Skeletal muscle satellite cell (primary cell): ENCODE results near the gene PTOV1.

Experiments used
- H3K27me3 ChIP-seq: 2 replicates; pipeline ENCODE4 v1.7.0; 2013; ENCODE audit warnings: low read length; ENCODE audit not compliant: control insufficient read depth, insufficient read depth
- H3K36me3 ChIP-seq: 2 replicates; pipeline ENCODE4 v1.7.0; 2013; ENCODE audit warnings: mild to moderate bottlenecking, control low read depth, low read length; ENCODE audit not compliant: insufficient read depth
- H3K4me1 ChIP-seq: 2 replicates; pipeline ENCODE4 v1.7.0; 2013; ENCODE audit warnings: low read length; ENCODE audit not compliant: control insufficient read depth, insufficient read depth
- H3K4me2 ChIP-seq: 2 replicates; pipeline ENCODE4 v1.7.0; 2013; ENCODE audit warnings: mild to moderate bottlenecking, low read length
- H3K4me3 ChIP-seq: 2 replicates; pipeline ENCODE4 v1.7.0; 2013; ENCODE audit warnings: low read length
- H3K9ac ChIP-seq: 2 replicates; pipeline ENCODE4 v1.7.0; 2013; ENCODE audit warnings: mild to moderate bottlenecking, low read depth, low read length, moderate library complexity
- H3K9me3 ChIP-seq: replicated peaks from 2 replicates; pipeline ENCODE4 v1.7.0; 2013; ENCODE audit warnings: mild to moderate bottlenecking, control low read depth, low read length

Gene PTOV1

GRCh38 chr19:49837009-49837310 is 14.0 kb upstream of the PTOV1 start:
- Histone ChIP-seq H3K27me3 (no peaks in the 10 kb centered on the region), H3K9me3 (no peaks in the 10 kb centered on the region), H3K36me3 (peaks cover 79% of the 10 kb centered on the region), H3K4me1 (peaks cover 9% of the 10 kb centered on the region), H3K9ac (no peak overlapping the region), H3K4me3 (no peak overlapping the region), H3K4me2 (no peak overlapping the region)

- no peak overlapping the region for H3K9ac ChIP-seq
- no peaks in the 10 kb centered on the region for H3K9me3 ChIP-seq
- no peaks in the 10 kb centered on the region for H3K27me3 ChIP-seq
- no peak overlapping the region for H3K4me3 ChIP-seq
- peaks cover 74% of the 10 kb centered on the region for H3K36me3 ChIP-seq
- H3K4me1 ChIP-seq = peaks cover 4% of the 10 kb centered on the region
- H3K4me2 ChIP-seq = no peak overlapping the region
These were observed 13.5 kb upstream of the PTOV1 start for GRCh38 chr19:49837425-49837824.

DNA sequence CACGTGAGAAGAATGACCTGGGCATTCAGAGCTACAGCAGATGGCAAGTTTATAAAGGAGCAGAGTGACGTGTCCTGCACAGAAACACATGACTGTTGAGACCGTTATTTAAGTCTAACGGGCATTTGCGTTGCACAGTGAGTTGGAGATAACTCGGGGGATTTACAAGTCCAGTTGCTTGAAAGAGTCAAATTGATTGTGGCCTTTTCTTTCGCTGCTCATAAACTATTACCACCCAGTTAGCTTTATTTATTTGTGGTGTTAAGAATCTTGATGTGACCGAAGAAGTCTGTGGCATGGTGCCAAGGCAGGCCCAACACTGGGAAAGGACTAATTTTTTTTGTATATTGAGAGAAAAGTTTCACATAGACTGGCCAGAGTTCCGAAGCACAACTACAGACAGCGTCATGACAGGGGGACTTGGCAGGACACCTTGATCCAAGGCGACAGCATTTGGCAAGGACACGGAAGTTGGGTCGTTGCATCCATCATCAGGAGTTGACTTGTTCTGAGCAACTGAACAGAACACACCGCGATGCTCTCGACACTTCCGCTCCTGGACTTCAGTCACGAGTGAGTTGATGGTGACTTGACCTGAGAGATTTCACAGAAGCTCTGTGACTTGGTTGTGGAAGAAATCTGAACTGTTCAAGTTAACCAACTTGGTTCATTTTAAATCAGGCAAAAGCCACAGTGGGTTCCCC is 11.9 kb upstream of the PTOV1 start:
- Histone ChIP-seq H3K9me3 (no peaks in the 10 kb centered on the region), H3K4me3 (no peak overlapping the region), H3K36me3 (peaks cover 63% of the 10 kb centered on the region), H3K4me1 (no peaks in the 10 kb centered on the region), H3K4me2 (no peak overlapping the region), H3K9ac (no peak overlapping the region), H3K27me3 (no peaks in the 10 kb centered on the region)

DNA sequence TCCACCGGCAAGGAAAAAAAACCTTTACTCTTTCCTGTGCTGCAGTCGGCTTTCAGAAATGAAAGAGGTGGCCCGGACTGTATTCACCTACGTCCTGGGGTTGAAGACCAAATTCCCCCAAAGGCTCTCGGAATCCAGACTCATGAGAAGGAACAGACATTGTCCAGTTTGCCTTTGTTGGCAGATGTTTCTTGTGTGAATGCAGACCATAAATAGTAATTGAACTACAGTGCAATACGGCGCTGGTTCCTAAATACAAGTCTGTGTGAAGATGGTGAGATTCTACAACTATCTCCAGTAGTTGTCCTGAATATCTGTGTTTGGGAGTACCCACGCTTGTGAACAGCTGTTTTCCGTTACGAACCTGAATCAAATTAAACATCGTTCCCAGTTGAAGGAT is 11.2 kb upstream of the PTOV1 start:
- Histone ChIP-seq H3K27me3 (no peaks in the 10 kb centered on the region), H3K4me1 (no peaks in the 10 kb centered on the region), H3K4me3 (no peak overlapping the region), H3K9ac (no peak overlapping the region), H3K4me2 (no peak overlapping the region), H3K9me3 (no peaks in the 10 kb centered on the region), H3K36me3 (peaks cover 56% of the 10 kb centered on the region)

DNA sequence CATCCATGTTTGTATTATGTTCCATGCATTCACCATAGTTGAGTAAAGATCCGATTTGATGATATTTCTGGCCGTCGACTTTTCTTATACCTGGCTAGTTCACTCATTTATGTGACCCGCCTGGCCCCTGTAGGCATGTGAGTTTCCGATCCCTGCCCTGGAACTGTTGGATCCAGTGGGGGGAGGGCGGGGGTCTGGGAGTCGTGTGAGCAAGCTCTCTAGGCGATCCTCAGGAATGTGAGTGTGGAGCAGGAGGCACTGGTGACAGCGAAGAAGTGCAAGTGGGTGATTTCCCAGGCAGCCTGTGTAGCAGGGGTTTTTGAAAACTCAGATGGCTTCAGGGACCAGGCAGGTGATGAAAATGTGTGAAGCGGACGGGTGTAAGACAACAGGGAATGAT is 10.6 kb upstream of the PTOV1 start:
- Histone ChIP-seq H3K9ac (no peak overlapping the region), H3K36me3 (peaks cover 50% of the 10 kb centered on the region), H3K4me3 (no peak overlapping the region), H3K9me3 (no peaks in the 10 kb centered on the region), H3K4me2 (no peak overlapping the region), H3K4me1 (no peaks in the 10 kb centered on the region), H3K27me3 (no peaks in the 10 kb centered on the region)

DNA sequence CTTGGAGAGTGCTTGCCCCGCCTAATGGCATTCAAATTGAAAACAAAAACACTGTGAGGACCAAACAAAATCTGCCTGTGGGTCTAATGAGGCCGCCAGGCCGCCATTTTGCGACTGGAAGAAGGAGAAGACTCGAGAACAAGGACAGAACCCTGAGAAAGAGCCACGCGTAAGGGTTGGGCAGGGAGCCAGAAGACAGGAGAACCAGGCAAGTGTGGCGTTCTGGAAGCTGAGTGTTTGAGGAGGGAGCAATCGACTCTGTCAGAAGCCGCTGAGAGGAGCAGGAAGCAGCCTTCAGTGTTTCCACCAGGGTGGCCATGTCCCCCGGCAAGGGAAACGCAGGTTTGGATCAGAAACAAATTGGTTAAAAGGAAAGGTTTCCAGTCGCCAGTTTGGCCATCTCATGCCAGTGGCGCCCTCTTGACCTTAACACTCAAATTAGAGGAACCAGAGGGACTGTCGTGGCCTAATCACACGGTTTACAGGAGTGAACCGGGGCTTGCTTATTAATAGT is 10.2 kb upstream of the PTOV1 start:
- H3K27me3 ChIP-seq = no peaks in the 10 kb centered on the region
- no peak overlapping the region for H3K9ac ChIP-seq
- no peak overlapping the region for H3K4me2 ChIP-seq
- peaks cover 50% of the 10 kb centered on the region for H3K36me3 ChIP-seq
- no peak overlapping the region for H3K4me3 ChIP-seq
- H3K4me1 ChIP-seq = no peaks in the 10 kb centered on the region
- H3K9me3 ChIP-seq = no peaks in the 10 kb centered on the region

DNA sequence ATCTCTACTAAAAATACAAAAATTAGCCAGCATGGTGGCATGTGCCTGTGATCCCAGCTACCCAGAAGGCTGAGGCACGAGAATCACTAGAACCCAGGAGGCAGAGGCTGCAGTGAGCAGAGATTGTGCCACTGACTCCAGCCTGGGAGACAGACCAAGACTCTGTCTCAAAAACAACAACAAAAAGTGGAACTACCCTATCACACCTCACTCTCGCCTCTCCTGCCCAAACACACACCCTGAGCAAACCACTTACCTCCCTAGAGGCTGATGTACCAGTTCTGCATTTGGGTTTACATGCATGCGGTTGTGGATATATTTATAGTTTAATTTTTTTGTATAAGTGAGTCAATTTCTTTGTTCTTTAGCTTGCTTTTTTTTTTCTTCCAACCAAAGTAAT is 7.7 kb upstream of the PTOV1 start:
- Histone ChIP-seq H3K9ac (no peak overlapping the region), H3K4me1 (peaks cover 5% of the 10 kb centered on the region)

DNA sequence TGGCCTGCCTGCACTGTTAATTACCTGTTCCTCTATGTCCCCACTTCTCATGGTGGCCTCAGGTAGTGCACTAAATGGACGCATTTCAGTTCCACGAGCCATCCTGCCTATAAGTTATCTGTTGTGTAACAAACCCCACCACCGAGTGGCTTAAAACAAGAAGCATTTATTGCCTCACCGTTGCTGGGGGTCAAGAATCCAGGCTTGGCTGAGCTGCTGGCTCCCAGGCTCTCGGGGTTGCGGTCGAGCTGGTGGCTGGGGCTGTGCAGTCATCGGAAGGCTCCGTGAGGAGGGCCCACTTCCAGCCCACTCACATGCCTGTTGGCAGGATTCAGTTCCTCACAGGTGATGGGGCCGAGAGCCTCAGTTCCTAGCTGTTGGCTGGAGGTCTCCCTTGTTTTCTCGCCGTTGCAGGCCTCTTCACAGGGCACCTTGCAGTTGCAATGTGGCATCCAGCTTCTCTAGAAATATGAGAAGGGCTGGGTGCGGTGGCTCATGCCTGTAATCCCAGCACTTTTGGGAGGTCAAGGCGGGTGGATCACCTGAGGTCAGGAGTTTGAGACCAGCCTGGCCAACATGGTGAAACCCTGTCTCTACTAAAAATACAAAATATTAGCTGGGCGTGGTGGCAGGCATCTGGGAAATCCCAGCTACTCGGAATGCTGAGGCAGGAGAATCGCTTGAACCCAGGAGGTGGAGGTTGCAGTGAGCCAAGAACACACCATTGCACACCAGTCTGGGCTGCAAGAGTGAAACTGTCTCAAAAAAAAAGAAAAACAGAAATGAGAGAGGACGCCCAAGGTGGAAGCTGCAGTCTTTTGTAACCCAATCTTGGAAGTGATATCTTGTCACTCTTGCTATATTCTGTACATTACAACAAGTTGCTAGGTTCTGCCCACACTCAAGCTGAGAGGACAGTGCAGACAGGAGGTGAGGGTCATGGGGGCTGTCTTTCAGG is 6.5 kb upstream of the PTOV1 start:
- H3K27me3 ChIP-seq = no peaks in the 10 kb centered on the region
- H3K4me3 ChIP-seq = no peak overlapping the region
- H3K9me3 ChIP-seq = no peaks in the 10 kb centered on the region
- no peak overlapping the region for H3K4me2 ChIP-seq
- H3K4me1 ChIP-seq = peaks cover 11% of the 10 kb centered on the region
- no peak overlapping the region for H3K9ac ChIP-seq
- H3K36me3 ChIP-seq = peaks cover 16% of the 10 kb centered on the region

More for the DNA sequence above, 7.7 kb upstream of the PTOV1 start:
- Histone ChIP-seq H3K27me3 (no peaks in the 10 kb centered on the region), H3K4me2 (no peak overlapping the region), H3K36me3 (peaks cover 27% of the 10 kb centered on the region), H3K4me3 (no peak overlapping the region), H3K9me3 (no peaks in the 10 kb centered on the region)

GRCh38 chr19:49845414-49845813 is 5.5 kb upstream of the PTOV1 start:
- peaks cover 16% of the 10 kb centered on the region for H3K4me1 ChIP-seq

DNA sequence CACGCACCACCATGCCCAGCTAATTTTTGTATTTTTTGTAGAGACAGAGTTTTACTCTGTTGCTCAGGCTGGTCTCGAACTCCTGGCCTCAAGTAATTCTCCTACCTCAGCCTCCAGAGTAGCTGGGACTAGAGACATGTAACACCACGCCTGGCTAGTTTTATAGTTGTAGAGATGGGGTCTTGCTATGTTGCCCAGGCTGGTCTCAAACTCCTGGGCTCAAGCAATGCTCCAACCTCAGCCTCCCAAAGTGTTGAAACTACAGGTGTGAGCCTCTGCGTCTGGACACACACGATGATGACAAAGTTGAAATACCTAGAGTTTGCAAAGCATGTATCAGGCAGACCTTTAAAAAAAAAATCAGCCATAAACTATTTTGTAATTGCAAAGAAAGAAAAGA is 4.6 kb upstream of the PTOV1 start:
- Histone ChIP-seq H3K4me3 (no peak overlapping the region), H3K36me3 (peaks cover 4% of the 10 kb centered on the region)

More at GRCh38 chr19:49845414-49845813, 5.5 kb upstream of the PTOV1 start:
- Histone ChIP-seq H3K9ac (no peak overlapping the region), H3K4me2 (no peak overlapping the region), H3K9me3 (no peaks in the 10 kb centered on the region), H3K36me3 (peaks cover 12% of the 10 kb centered on the region), H3K27me3 (no peaks in the 10 kb centered on the region), H3K4me3 (no peak overlapping the region)

DNA sequence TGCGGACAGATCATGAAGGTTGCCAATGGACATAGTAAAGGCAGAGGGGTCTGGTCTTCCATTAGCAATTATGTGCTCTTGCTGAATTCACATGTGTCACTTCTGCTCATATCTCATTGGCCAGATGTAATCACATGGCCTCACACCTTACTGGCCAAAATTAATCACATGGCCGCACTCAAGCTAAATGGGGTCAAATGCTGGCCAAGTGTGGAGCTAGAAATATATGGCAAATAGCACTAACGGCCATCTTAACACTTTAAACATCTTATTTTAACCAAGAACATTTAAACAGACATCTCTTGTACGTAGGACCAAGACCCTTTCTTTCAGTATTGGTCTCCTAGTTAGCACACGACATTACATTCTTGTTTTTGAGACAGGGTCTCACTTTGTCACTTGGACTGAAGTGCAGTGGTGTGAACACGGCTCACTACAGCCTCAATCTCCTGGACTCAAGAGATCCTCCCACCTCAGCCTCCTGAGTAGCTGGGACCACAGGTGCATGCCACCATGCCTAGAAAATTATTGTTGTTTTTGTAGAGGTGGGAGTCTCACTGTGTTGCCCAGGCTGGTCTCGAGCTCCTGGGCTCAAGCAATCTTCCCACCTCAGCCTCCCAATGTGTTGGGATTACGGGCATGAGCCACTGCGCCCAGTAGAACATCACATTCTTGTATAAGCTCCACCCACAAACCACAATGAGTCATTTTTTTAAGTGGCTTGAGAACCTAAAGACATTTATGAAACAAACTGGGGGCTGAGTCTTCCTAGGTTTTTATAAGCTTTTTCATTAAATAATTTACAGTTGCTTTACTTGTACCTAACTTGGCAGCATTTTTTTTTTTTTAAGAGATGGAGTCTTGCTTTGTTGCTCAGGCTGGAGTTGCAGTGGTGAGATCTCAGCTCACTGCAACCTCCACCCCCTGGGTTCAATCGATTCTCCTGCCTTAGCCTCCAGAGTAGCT is 2.9 kb upstream of the PTOV1 start:
- Histone ChIP-seq H3K27me3 (no peaks in the 10 kb centered on the region), H3K9me3 (no peaks in the 10 kb centered on the region), H3K4me2 (peak overlapping the region; percentile 42), H3K4me3 (no peak overlapping the region), H3K36me3 (peaks cover 4% of the 10 kb centered on the region), H3K9ac (no peak overlapping the region), H3K4me1 (peaks cover 27% of the 10 kb centered on the region)

More for the DNA sequence above, 4.6 kb upstream of the PTOV1 start:
- no peak overlapping the region for H3K9ac ChIP-seq
- H3K4me2 ChIP-seq = no peak overlapping the region
- H3K4me1 ChIP-seq = peaks cover 16% of the 10 kb centered on the region
- H3K9me3 ChIP-seq = no peaks in the 10 kb centered on the region
- no peaks in the 10 kb centered on the region for H3K27me3 ChIP-seq
